Smooth muscle cell (in vitro differentiated cells): Measurements from ENCODE around the gene KNDC1. TPM values are rescaled to one million over a fixed set of nuclear protein-coding genes. Genes with fewer than 3 reads are reported as not detected.

Experiments
- DNase-seq: peaks from one replicate; lab custom pipeline; 2025; ENCODE audit not compliant: unreplicated experiment; lab: John Stamatoyannopoulos, UW
- H2AFZ ChIP-seq: fragments of 200-600 bp; sonication (generic); 2 replicates; pipeline ENCODE4 v1.6.0; 2016; ENCODE audit warnings: antibody characterized with exemption, low read depth, mild to moderate bottlenecking
- H3F3A ChIP-seq: fragments of 200-600 bp; sonication (generic); 2 replicates; pipeline ENCODE4 v1.6.0; 2017; ENCODE audit warnings: antibody characterized with exemption, low read depth
- H3K27ac ChIP-seq: fragments of 200-600 bp; sonication (generic); 2 replicates; pipeline ENCODE4 v1.5.1; 2016; ENCODE audit warnings: low read depth, mild to moderate bottlenecking
- H3K27me3 ChIP-seq: fragments of 200-600 bp; sonication (generic); 2 replicates; pipeline ENCODE4 v1.6.1; 2016; ENCODE audit warnings: low read depth, mild to moderate bottlenecking
- H3K36me3 ChIP-seq: fragments of 200-600 bp; sonication (generic); 2 replicates; pipeline ENCODE4 v1.5.1; 2016; ENCODE audit warnings: low read depth
- H3K4me1 ChIP-seq: fragments of 200-600 bp; sonication (generic); 2 replicates; pipeline ENCODE4 v1.5.1; 2016; ENCODE audit warnings: low read depth
- H3K4me2 ChIP-seq: fragments of 200-600 bp; sonication (generic); 2 replicates; pipeline ENCODE4 v1.6.0; 2016; ENCODE audit warnings: mild to moderate bottlenecking
- H3K4me3 ChIP-seq: fragments of 200-600 bp; sonication (generic); 2 replicates; pipeline ENCODE4 v1.5.1; 2016; ENCODE audit warnings: mild to moderate bottlenecking
- H3K79me2 ChIP-seq: fragments of 200-600 bp; sonication (generic); 2 replicates; pipeline ENCODE4 v1.6.0; 2016; ENCODE audit warnings: low read depth, mild to moderate bottlenecking
- H3K9ac ChIP-seq: fragments of 200-600 bp; sonication (generic); 2 replicates; pipeline ENCODE4 v1.6.0; 2016; ENCODE audit warnings: low read depth
- H3K9me3 ChIP-seq: fragments of 200-600 bp; sonication (generic); replicated peaks from 2 replicates; pipeline ENCODE4 v1.5.1; 2016; ENCODE audit warnings: low read depth
- H4K20me1 ChIP-seq: fragments of 200-600 bp; sonication (generic); 2 replicates; pipeline ENCODE4 v1.6.0; 2016; ENCODE audit warnings: low read depth
- CTCF ChIP-seq: fragments of 200-600 bp; sonication (generic); IDR thresholded peaks from 2 replicates; pipeline ENCODE4 v1.5.1; 2017; ENCODE audit warnings: borderline replicate concordance, mild to moderate bottlenecking, antibody characterized with exemption; ENCODE audit not compliant: insufficient read depth, poor library complexity, severe bottlenecking
- WGBS: methylation state at CpG from one replicate; pipeline ENCODE4 v1.1.7; 2016; ENCODE audit warnings: low lambda C conversion rate; 5-methylcytosine and 5-hydroxymethylcytosine counted together
- polyA plus RNA-seq: library from polyadenylated mRNA; unstranded; fragments of >200 nt; fragmentation: Nextera tagmentation; extraction: Ambion mirVana; gene quantifications from 2 replicates; pipeline ENCODE4 v1.2.1, GENCODE V29; 2016
- total RNA-seq: library from RNA; depleted of rRNA; stranded (reverse); fragments of >200 nt; gene quantifications from 2 replicates; pipeline ENCODE4 v1.2.3, GENCODE V29; 2014

Gene KNDC1
- total and polyA plus RNA-seq, 2 experiments from 2014 or later, result 2.3 to 3.1 TPM

- no peaks in the 10 kb centered on the region for H4K20me1 ChIP-seq
- no peaks in the 10 kb centered on the region for H3K79me2 ChIP-seq
- no peaks in the 10 kb centered on the region for H3K36me3 ChIP-seq
- no peak for TF ChIP-seq CTCF
- no peaks in the 10 kb centered on the region for H3K9me3 ChIP-seq
- H3K4me2 ChIP-seq, result no peak overlapping the region
- H3K27me3 ChIP-seq, result no peaks in the 10 kb centered on the region
- H3K27ac ChIP-seq, result no peak overlapping the region
- no peaks in the 10 kb centered on the region for H3F3A ChIP-seq
- no peak for DNase-seq
- H3K4me1 ChIP-seq, result no peaks in the 10 kb centered on the region
- no peak overlapping the region for H2AFZ ChIP-seq
- H3K4me3 ChIP-seq, result no peak overlapping the region
- 97% methylated on average over 29 of the region's 30 CpGs for WGBS
- H3K9ac ChIP-seq, result no peak overlapping the region
These were observed 9.3 kb downstream of the KNDC1 start for GRCh38 chr10:133169173-133169947.

- no peak for TF ChIP-seq CTCF
These were observed 10.1 kb downstream of the KNDC1 start for GRCh38 chr10:133170092-133170491.

GRCh38 chr10:133173860-133174640 is 14.0 kb downstream of the KNDC1 start:
- no peak overlapping the region for H3K27ac ChIP-seq
- no peaks in the 10 kb centered on the region for H3K9me3 ChIP-seq
- no peaks in the 10 kb centered on the region for H3F3A ChIP-seq
- H3K36me3 ChIP-seq, result no peaks in the 10 kb centered on the region
- DNase-seq, result no peak
- H3K4me2 ChIP-seq, result no peak overlapping the region
- no peak overlapping the region for H3K4me3 ChIP-seq
- no peaks in the 10 kb centered on the region for H3K4me1 ChIP-seq
- 93% methylated on average over 15 of the region's 15 CpGs for WGBS
- no peak for TF ChIP-seq CTCF
- no peaks in the 10 kb centered on the region for H3K79me2 ChIP-seq
- no peaks in the 10 kb centered on the region for H3K27me3 ChIP-seq
- no peak overlapping the region for H3K9ac ChIP-seq
- no peaks in the 10 kb centered on the region for H4K20me1 ChIP-seq
- no peak overlapping the region for H2AFZ ChIP-seq

More at GRCh38 chr10:133170092-133170491, 10.1 kb downstream of the KNDC1 start:
- 96% methylated on average over 17 of the region's 17 CpGs for WGBS
- Histone ChIP-seq H3K36me3 (no peaks in the 10 kb centered on the region), H3F3A (no peaks in the 10 kb centered on the region), H3K4me1 (no peaks in the 10 kb centered on the region), H3K27me3 (no peaks in the 10 kb centered on the region), H4K20me1 (no peaks in the 10 kb centered on the region), H3K9ac (no peak overlapping the region), H3K27ac (no peak overlapping the region), H3K79me2 (no peaks in the 10 kb centered on the region), H3K4me2 (no peak overlapping the region), H3K4me3 (no peak overlapping the region), H2AFZ (no peak overlapping the region), H3K9me3 (no peaks in the 10 kb centered on the region)
- DNase-seq, result no peak
